HL-60 (cell line): Measurements from ENCODE around the gene ZNF521.

Experiments used
- CTCF ChIP-seq: IDR thresholded peaks from one replicate; pipeline ENCODE4 v1.5.1; 2011; ENCODE audit warnings: low read length, control low read depth, inconsistent platforms; ENCODE audit not compliant: insufficient read depth
- GABPA ChIP-seq: IDR thresholded peaks from 2 replicates; pipeline ENCODE4 v1.6.1; 2012; ENCODE audit warnings: low read depth

GRCh38 chr18:25346561-25346960 is 5.4 kb downstream of the ZNF521 start:
- TF ChIP-seq CTCF (no peak), GABPA (no peak)
